ENCODE results near the gene SLC27A6. TPM values are rescaled to one million over a fixed set of nuclear protein-coding genes. Genes with fewer than 3 reads are reported as not detected.

The SLC27A6 gene
- polyA plus RNA-seq, 1 experiment: 0.04 TPM

DNA sequence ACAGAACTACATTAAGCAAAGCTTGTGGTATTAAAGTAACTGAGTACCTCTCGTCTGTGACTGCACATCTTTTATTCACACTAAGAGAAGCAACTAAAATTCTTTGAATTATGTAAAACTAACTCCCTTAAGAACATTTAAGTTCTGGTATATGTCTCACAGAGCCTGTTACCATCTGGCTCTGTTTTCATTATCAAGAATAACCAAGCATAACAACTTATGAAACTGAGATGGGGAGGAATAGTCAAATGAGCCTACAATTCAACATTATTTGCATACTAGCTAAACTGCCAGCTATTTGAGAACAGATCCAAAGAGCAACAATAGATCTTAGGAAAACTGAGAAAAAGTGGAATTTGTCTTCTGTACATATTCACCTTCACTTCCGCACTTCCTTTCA is 104.0 kb downstream of the SLC27A6 start:
- no peak for DNase-seq (ENCODE audit: low read depth, low spot score)
- CTCF ChIA-PET: no interaction called here
- POLR2A ChIA-PET: no interaction called here
- Histone ChIP-seq H3K27me3 (ENCODE audit: control insufficient read depth, insufficient read depth, low read length) (no peaks in the 10 kb centered on the region), H3K4me3 (ENCODE audit: low read depth, low read length) (no peak overlapping the region), H3K9me3 (ENCODE audit: control insufficient read depth, insufficient read depth, low read length) (no peaks in the 10 kb centered on the region), H3K27ac (ENCODE audit: low read depth, low read length) (no peak overlapping the region)
- no peak for TF ChIP-seq CTCF (IDR thresholded peaks at IDR 0.05; ENCODE audit: low read depth, low read length)

DNA sequence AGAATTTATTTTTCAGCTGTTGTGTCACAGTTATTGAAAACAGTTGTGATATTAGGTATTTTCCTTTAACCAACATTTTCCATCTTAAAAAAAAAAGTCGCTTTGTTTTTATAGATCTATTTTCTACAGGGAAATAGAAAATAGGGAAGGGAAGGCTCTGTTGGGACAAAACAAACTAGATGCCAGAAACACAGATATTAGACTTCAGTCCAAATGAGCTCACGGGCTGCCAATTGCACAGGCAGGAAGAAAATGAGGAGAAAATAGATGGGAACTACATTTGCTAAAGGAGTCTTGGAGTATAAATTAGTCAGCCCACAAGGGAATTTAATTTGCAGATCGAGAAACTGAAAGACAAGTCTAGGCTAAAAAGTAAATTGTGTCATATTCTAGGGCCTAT is 107.8 kb downstream of the SLC27A6 start:
- Histone ChIP-seq H3K27ac (ENCODE audit: low read depth, low read length) (no peak overlapping the region), H3K4me3 (ENCODE audit: low read depth, low read length) (no peak overlapping the region), H3K27me3 (ENCODE audit: control insufficient read depth, insufficient read depth, low read length) (no peaks in the 10 kb centered on the region), H3K9me3 (ENCODE audit: control insufficient read depth, insufficient read depth, low read length) (no peaks in the 10 kb centered on the region)
- DNase-seq (ENCODE audit: low read depth, low spot score): no peak
- TF ChIP-seq CTCF (IDR thresholded peaks at IDR 0.05; ENCODE audit: low read depth, low read length): no peak
- POLR2A ChIA-PET: no interaction called here
- CTCF ChIA-PET: no interaction called here

DNA sequence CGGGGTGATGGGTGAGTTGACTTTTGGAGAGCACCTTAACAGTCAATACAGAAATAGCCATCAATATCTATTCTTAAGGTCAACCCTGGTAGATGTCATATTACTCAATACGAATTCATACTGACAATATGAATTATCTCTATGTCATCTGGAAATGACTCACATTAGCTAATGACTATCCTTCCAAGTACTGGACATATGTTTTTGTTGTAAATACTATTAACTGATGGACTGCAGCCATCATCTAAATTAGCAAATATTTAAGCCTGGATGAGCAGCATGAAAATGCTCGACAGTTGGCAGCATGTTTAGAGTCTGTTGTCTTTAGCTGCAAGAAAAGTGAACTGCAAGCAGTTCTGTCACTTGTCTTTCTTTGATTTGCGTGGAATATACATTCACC is 109.6 kb downstream of the SLC27A6 start:
- ChIA-PET POLR2A (no interaction called here), CTCF (no interaction called here)
- DNase-seq (ENCODE audit: low read depth, low spot score): no peak
- Histone ChIP-seq H3K27ac (ENCODE audit: low read depth, low read length) (no peak overlapping the region), H3K9me3 (ENCODE audit: control insufficient read depth, insufficient read depth, low read length) (no peaks in the 10 kb centered on the region), H3K4me3 (ENCODE audit: low read depth, low read length) (no peak overlapping the region), H3K27me3 (ENCODE audit: control insufficient read depth, insufficient read depth, low read length) (no peaks in the 10 kb centered on the region)
- no peak for TF ChIP-seq CTCF (IDR thresholded peaks at IDR 0.05; ENCODE audit: low read depth, low read length)

- Histone ChIP-seq H3K27ac (ENCODE audit: low read depth, low read length) (no peak overlapping the region), H3K27me3 (ENCODE audit: control insufficient read depth, insufficient read depth, low read length) (no peaks in the 10 kb centered on the region), H3K9me3 (ENCODE audit: control insufficient read depth, insufficient read depth, low read length) (no peaks in the 10 kb centered on the region), H3K4me3 (ENCODE audit: low read depth, low read length) (no peak overlapping the region)
- POLR2A ChIA-PET: no interaction called here
- no peak for TF ChIP-seq CTCF (IDR thresholded peaks at IDR 0.05; ENCODE audit: low read depth, low read length)
- CTCF ChIA-PET: interaction anchor here (1.2 kb wide), 1 partner anchor 172 kb away, joined by 3 read pairs; no protein-coding TSS in a partner anchor
- DNase-seq (ENCODE audit: low read depth, low spot score): no peak
Measured at GRCh38 chr5:129077433-129078075, 112.3 kb downstream of the SLC27A6 start.

DNA sequence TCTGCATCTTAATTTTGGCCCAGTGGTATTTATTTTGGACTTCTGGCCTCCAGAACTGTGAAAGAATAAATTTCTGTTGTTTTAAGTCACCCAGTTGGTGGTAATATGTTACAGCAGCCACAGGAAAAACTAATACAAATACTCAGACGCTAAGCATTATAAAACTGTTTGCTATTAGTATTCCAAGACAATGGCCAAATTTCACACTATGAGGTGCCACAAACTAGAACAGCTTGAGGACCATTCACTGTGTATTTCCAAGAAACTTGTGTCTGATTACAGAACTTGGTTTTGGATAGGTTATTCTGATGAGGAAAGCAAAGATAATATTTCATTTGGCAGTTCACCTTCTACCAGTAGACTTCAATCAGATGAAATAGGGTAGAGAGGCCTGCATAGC is 113.0 kb downstream of the SLC27A6 start:
- Histone ChIP-seq H3K4me3 (ENCODE audit: low read depth, low read length) (no peak overlapping the region), H3K9me3 (ENCODE audit: control insufficient read depth, insufficient read depth, low read length) (no peaks in the 10 kb centered on the region), H3K27me3 (ENCODE audit: control insufficient read depth, insufficient read depth, low read length) (no peaks in the 10 kb centered on the region), H3K27ac (ENCODE audit: low read depth, low read length) (no peak overlapping the region)
- ChIA-PET CTCF (no interaction called here), POLR2A (no interaction called here)
- no peak for TF ChIP-seq CTCF (IDR thresholded peaks at IDR 0.05; ENCODE audit: low read depth, low read length)
- no peak for DNase-seq (ENCODE audit: low read depth, low spot score)

Measured in AG04450 (cell line).